Activated B cell treated with CpG ODN at 0.5 μM for 24 hours (primary cell): ENCODE data around the gene LRRTM2. TPM values are rescaled to one million over a fixed set of nuclear protein-coding genes. Genes with fewer than 3 reads are reported as not detected.

Source experiments
- total RNA-seq: library from RNA; stranded (reverse); gene quantifications from 2 replicates; pipeline ENCODE4 v1.2.3, GENCODE V29; 2022

The LRRTM2 gene
- total RNA-seq, 1 donor from 2014 or later = 0.29 TPM

Other genes with a start within 250 kb of the LRRTM2 start
- 76.0 and 77.7 TPM in 2 replicates for gene CTNNA1, start 121.9 kb downstream of the LRRTM2 start, total RNA-seq